ENCODE measurements around the gene FLRT1.
"Not testable (repeated sequence)": the region's sequence is repeated elsewhere in the genome, so short reads cannot be mapped to it uniquely, and the experiment has no call there.

Gene FLRT1

GRCh38 chr11:64044730-64045393 is 9.1 kb downstream of the FLRT1 start:
- DNase-seq (ENCODE audit: low read depth in 2 of 2) = no peak

GRCh38 chr11:64045700-64046099 is 10.0 kb downstream of the FLRT1 start:
- no peak for DNase-seq (ENCODE audit: low read depth in 2 of 2)

GRCh38 chr11:64047373-64047772 is 11.6 kb downstream of the FLRT1 start:
- not testable (repeated sequence) for DNase-seq (ENCODE audit: low read depth in 2 of 2)

GRCh38 chr11:64048042-64048854 is 12.5 kb downstream of the FLRT1 start:
- no peak for DNase-seq (ENCODE audit: low read depth in 2 of 2)

- DNase-seq (ENCODE audit: low read depth in 2 of 2) = no peak
Measured at GRCh38 chr11:64049509-64049908, 13.8 kb downstream of the FLRT1 start.

- DNase-seq (ENCODE audit: low read depth in 2 of 2) = no peak
Measured at GRCh38 chr11:64051297-64051696, 15.6 kb downstream of the FLRT1 start.

- DNase-seq (ENCODE audit: low read depth in 2 of 2) = no peak
Measured at GRCh38 chr11:64052436-64052835, 16.7 kb downstream of the FLRT1 start.

- no peak for DNase-seq (ENCODE audit: low read depth in 2 of 2)
Measured at GRCh38 chr11:64052938-64053622, 17.3 kb downstream of the FLRT1 start.

- no peak for DNase-seq (ENCODE audit: low read depth in 2 of 2)
Measured at GRCh38 chr11:64053699-64054098, 18.0 kb downstream of the FLRT1 start.

GRCh38 chr11:64055077-64055476 is 19.3 kb downstream of the FLRT1 start:
- DNase-seq (ENCODE audit: low read depth in 2 of 2) = no peak

GRCh38 chr11:64056213-64056785 is 20.6 kb downstream of the FLRT1 start:
- DNase-seq (ENCODE audit: low read depth in 2 of 2) = no peak

- no peak for DNase-seq (ENCODE audit: low read depth in 2 of 2)
Measured at GRCh38 chr11:64056861-64057260, 21.1 kb downstream of the FLRT1 start.

- no peak for DNase-seq (ENCODE audit: low read depth in 2 of 2)
Measured at GRCh38 chr11:64057890-64058289, 22.2 kb downstream of the FLRT1 start.

GRCh38 chr11:64058494-64058893 is 22.8 kb downstream of the FLRT1 start:
- DNase-seq (ENCODE audit: low read depth in 2 of 2) = no peak

GRCh38 chr11:64059339-64060140 is 23.8 kb downstream of the FLRT1 start:
- DNase-seq (ENCODE audit: low read depth in 2 of 2) = no peak

- no peak for DNase-seq (ENCODE audit: low read depth in 2 of 2)
Measured at GRCh38 chr11:64060263-64060860, 24.6 kb downstream of the FLRT1 start.

GRCh38 chr11:64060861-64061444 is 25.2 kb downstream of the FLRT1 start:
- peak; percentile 7 to 26 for DNase-seq (ENCODE audit: low read depth in 2 of 2)

GRCh38 chr11:64062185-64063039 is 26.7 kb downstream of the FLRT1 start:
- DNase-seq (ENCODE audit: low read depth in 2 of 2) = no peak

- DNase-seq (ENCODE audit: low read depth in 2 of 2) = no peak
Measured at GRCh38 chr11:64063777-64064176, 28.0 kb downstream of the FLRT1 start.
